ENCODE measurements around the gene MAP1LC3A. TPM values are rescaled to one million over a fixed set of nuclear protein-coding genes. Genes with fewer than 3 reads are reported as not detected.

MAP1LC3A gene
- total RNA-seq, 1 donor from 2014 or later = 67.2 TPM

- Mint-ChIP-seq H3K27ac (ENCODE audit: unreplicated experiment) (no peak overlapping the region), H3K9me3 (ENCODE audit: unreplicated experiment) (no peaks in the 10 kb centered on the region), H3K4me1 (ENCODE audit: unreplicated experiment) (no peaks in the 10 kb centered on the region), H3K27me3 (ENCODE audit: unreplicated experiment) (no peaks in the 10 kb centered on the region), H3K36me3 (ENCODE audit: unreplicated experiment) (peaks cover 31% of the 10 kb centered on the region), H3K4me3 (ENCODE audit: unreplicated experiment) (no peak overlapping the region)
- no peak for TF ChIP-seq CTCF (IDR thresholded peaks at IDR 0.05)
- no peak for DNase-seq (ENCODE audit: extremely low spot score, unreplicated experiment)
Measured at GRCh38 chr20:34541264-34541901, 17.1 kb upstream of the MAP1LC3A start.

- H3K27ac Mint-ChIP-seq (ENCODE audit: unreplicated experiment) = no peak overlapping the region
- TF ChIP-seq CTCF (IDR thresholded peaks at IDR 0.05) = no peak
- DNase-seq (ENCODE audit: extremely low spot score, unreplicated experiment) = no peak
Measured at GRCh38 chr20:34541917-34542316, 16.6 kb upstream of the MAP1LC3A start.

GRCh38 chr20:34542439-34542838, 16.1 kb upstream of the MAP1LC3A start:
- Mint-ChIP-seq H3K27me3 (ENCODE audit: unreplicated experiment) (no peaks in the 10 kb centered on the region), H3K27ac (ENCODE audit: unreplicated experiment) (no peak overlapping the region), H3K36me3 (ENCODE audit: unreplicated experiment) (peaks cover 22% of the 10 kb centered on the region), H3K9me3 (ENCODE audit: unreplicated experiment) (no peaks in the 10 kb centered on the region), H3K4me1 (ENCODE audit: unreplicated experiment) (no peaks in the 10 kb centered on the region), H3K4me3 (ENCODE audit: unreplicated experiment) (no peak overlapping the region)
- TF ChIP-seq CTCF (IDR thresholded peaks at IDR 0.05) = no peak
- no peak for DNase-seq (ENCODE audit: extremely low spot score, unreplicated experiment)

More at GRCh38 chr20:34541917-34542316, 16.6 kb upstream of the MAP1LC3A start:
- no peaks in the 10 kb centered on the region for H3K4me1 Mint-ChIP-seq (ENCODE audit: unreplicated experiment)
- H3K9me3 Mint-ChIP-seq (ENCODE audit: unreplicated experiment) = no peaks in the 10 kb centered on the region
- peaks cover 28% of the 10 kb centered on the region for H3K36me3 Mint-ChIP-seq (ENCODE audit: unreplicated experiment)
- H3K4me3 Mint-ChIP-seq (ENCODE audit: unreplicated experiment) = no peak overlapping the region
- H3K27me3 Mint-ChIP-seq (ENCODE audit: unreplicated experiment) = no peaks in the 10 kb centered on the region

- no peak for TF ChIP-seq CTCF (IDR thresholded peaks at IDR 0.05)
- H3K27me3 Mint-ChIP-seq (ENCODE audit: unreplicated experiment) = no peaks in the 10 kb centered on the region
- H3K27ac Mint-ChIP-seq (ENCODE audit: unreplicated experiment) = no peak overlapping the region
- no peak overlapping the region for H3K4me3 Mint-ChIP-seq (ENCODE audit: unreplicated experiment)
- DNase-seq (ENCODE audit: extremely low spot score, unreplicated experiment) = no peak
- H3K36me3 Mint-ChIP-seq (ENCODE audit: unreplicated experiment) = peaks cover 22% of the 10 kb centered on the region
- no peaks in the 10 kb centered on the region for H3K4me1 Mint-ChIP-seq (ENCODE audit: unreplicated experiment)
- H3K9me3 Mint-ChIP-seq (ENCODE audit: unreplicated experiment) = no peaks in the 10 kb centered on the region
Measured at GRCh38 chr20:34543463-34544056, 15.0 kb upstream of the MAP1LC3A start.

GRCh38 chr20:34544109-34544796, 14.3 kb upstream of the MAP1LC3A start:
- peaks cover 17% of the 10 kb centered on the region for H3K36me3 Mint-ChIP-seq (ENCODE audit: unreplicated experiment)
- H3K9me3 Mint-ChIP-seq (ENCODE audit: unreplicated experiment) = no peaks in the 10 kb centered on the region
- H3K27me3 Mint-ChIP-seq (ENCODE audit: unreplicated experiment) = no peaks in the 10 kb centered on the region
- H3K27ac Mint-ChIP-seq (ENCODE audit: unreplicated experiment) = no peak overlapping the region
- H3K4me3 Mint-ChIP-seq (ENCODE audit: unreplicated experiment) = no peak overlapping the region
- no peaks in the 10 kb centered on the region for H3K4me1 Mint-ChIP-seq (ENCODE audit: unreplicated experiment)
- DNase-seq (ENCODE audit: extremely low spot score, unreplicated experiment) = no peak
- no peak for TF ChIP-seq CTCF (IDR thresholded peaks at IDR 0.05)
